NCI-H2107 (cell line): ENCODE data around the gene PTPRT.

Experiments used
- DNase-seq: peaks from one replicate; lab custom pipeline; 2025; lab: John Stamatoyannopoulos, UW

PTPRT gene

DNA sequence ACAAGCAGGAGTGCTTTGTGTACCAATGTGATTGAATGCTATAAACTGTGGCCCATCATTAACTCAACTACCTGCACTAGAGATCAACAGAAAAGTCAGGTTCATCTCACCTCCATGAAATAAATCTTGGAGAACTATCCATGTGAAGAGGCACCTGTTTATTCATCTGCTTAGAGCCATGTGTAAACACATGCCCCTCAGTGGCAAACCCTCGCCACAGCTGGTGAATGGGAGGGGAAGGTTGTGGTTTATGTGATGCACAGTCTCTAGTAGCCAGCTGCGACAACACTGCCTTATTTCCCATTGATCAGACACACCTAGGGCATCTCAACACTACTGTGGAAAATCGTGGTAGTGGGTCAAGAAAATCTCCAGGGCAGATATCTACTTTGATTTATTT is 640.2 kb downstream of the PTPRT start:
- DNase-seq: no peak

- DNase-seq: no peak
Measured at GRCh38 chr20:42544926-42545325, 644.8 kb downstream of the PTPRT start.

DNA sequence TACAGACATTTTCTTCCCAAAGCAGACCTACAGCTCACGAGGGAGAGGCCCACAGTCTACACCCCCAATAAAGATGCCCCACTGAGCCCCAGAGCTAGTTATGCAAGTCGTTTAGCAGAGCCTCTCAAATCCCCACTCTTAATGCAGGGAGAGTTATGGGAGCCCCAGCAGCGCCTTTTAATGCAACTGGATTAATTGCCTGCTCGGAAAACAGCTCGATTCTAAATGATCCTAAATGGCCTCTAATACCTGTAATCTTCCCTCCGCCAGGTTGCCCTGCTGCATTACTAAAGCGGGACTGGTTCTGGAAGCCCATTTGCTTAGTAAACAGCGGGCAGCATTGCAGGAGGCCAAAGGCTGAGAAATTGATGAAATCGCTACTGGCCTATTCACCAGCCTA is 656.9 kb downstream of the PTPRT start:
- DNase-seq: no peak

DNA sequence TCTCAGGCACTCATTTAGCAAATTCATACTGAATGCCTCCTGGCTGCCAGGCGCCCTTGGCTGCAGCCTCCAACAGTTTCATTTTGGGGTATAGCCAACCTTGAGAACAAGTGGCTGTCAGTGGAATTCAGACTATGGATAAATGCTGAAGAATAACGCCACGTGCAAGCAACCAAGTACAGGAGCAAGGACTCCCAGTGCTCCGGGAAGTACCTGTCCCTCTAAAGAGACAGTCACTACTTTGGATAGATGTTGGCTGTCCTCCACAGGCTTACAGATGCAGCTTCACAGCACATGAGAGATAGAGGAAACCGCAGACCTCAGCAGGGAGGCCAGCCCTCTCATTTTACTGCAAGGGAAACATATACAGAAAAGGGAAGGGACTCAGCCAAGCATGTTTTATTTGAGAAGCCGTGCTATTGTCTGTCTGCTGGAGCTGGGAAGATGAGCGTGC is 658.2 kb downstream of the PTPRT start:
- DNase-seq: no peak

DNA sequence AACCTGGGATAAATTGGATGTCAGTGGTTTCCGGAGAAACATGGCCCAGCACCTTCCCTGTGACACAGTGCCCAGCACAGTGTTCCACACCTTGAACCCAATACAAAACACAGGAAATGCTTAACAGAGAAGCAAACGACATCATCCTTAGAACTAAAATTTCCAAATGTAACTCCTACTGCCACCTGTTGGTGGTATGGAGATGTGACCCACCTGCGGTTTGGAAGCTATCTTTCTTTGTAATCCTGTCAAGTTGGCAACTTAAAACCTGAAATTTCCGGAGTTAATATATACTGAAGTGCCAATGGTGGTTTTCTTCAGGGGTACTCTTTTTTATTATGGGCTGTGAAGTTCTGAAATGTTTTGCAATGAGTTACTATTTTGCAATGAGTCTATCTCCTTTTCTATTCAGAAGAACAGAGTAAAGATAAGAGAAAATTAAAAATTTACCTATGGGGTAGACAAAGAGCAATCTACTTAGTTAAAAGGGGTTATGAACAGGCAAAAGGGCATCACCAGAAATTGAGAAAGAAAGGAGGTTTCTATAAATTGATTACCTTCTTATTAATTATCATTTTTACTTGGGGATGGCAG is 658.8 kb downstream of the PTPRT start:
- no peak for DNase-seq

DNA sequence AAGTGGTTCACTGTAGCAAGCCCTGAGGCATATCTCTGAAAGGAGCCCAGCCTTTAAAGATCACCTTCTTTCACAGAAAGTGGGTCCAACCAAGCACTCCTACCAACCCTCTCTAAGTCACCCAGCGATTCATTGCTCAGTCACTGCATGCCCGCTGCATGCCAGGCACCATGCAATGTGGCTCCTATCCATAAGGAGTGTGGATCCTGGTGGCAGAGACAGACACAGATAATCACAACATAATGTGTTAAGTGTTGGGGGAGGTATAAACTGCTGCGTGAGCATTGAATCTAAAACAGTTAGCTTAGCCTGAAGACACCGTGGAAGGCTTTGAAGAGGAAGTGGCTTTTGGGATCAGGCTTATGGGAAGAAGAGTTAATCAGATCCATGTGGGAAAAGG is 659.5 kb downstream of the PTPRT start:
- no peak for DNase-seq

DNA sequence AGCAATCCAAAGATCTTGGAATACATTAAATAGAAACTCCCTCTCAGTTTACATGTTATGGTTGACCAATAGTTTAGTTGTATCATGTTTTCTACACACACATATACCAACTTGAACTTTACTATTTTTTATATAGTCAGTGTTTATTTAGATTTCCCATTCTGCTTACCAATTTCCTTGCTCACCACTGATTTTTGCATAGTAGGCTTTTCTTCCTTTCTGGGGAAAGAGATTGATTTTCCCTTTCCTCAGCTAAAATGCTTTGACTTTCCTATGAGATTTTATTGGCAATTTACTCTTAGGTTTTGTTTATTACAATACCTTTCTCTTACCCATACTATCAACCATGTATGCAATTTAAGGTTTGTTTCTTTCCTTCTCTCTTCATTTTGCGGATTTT is 665.6 kb downstream of the PTPRT start:
- no peak for DNase-seq

- no peak for DNase-seq
Measured at GRCh38 chr20:42516692-42517091, 673.0 kb downstream of the PTPRT start.

DNA sequence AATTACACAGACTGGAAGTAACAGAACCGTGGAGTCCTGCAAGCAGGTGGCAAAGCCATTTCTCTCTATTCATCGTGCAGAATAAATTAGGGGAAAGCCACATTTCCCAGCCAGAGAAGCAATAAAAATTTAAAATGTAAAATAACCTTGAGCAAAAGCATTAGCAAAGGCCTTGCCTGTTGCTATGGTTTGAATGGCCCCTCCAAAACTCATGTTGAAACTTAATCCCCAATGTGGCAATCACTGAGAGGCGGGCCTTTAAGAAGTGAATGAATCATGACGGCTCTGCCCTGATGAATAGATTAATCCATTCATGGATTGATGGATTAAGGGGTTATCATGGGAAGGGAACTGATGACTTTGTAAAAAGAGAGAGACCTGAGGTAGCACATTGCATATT is 679.0 kb downstream of the PTPRT start:
- DNase-seq: no peak

DNA sequence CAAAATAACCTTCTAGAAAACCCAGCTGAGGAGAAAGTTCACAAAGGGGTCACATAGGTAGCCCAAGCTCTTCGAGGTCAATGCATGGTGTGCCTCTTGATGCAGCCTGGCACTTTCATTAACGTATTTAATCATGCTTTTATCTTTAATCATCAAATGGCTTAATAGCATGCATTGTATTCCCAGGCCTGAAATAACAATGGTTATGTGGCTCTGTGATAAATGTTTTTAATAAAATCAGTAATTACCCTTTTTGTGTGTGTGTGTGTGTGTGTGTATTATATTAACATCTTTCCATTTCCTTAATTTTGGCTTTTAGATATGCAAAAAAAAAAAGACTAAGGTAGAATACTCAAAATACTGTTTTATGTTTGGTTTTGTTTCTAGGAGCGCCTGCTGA is 681.8 kb downstream of the PTPRT start:
- no peak for DNase-seq

GRCh38 chr20:42506397-42506796 is 683.3 kb downstream of the PTPRT start:
- no peak for DNase-seq

DNA sequence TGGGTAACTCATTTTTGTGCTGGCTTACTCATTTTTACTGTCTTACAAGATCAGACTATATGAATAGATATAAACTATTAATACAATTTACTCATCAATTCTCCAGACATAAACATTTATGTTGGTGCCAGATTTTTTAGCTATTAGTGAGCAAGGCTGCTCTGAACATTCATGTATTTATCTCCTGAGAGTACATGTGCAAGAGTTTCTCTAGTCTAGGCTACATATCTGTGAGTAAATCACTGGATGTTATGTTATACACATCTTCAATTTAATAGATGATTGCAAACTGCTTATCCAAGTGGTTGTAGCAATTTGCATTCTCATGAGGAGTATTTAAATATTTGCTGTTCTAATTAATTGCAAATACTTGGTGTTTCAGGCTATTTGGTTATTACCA is 687.1 kb downstream of the PTPRT start:
- DNase-seq: no peak

DNA sequence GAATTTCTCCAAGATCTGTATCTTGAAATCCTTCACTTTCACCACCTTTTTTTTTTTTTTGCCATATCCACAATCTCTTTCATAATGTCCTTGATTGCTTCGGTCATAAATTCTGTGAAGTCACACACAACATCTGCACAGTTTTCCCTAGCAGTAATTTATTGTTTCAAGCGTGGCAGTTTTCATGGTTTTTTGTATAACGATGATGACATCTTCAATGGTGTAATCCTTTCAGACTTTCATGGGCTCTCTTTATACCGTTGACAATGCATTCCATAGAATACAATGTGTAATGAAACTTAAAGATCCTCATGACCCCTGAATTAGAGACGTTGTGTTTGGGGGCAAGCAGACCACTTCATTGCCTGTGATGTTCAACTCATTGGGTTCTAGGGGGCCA is 693.1 kb downstream of the PTPRT start:
- DNase-seq: no peak

- DNase-seq: no peak
Measured at GRCh38 chr20:42494290-42494689, 695.4 kb downstream of the PTPRT start.

- no peak for DNase-seq
Measured at GRCh38 chr20:42493001-42493400, 696.7 kb downstream of the PTPRT start.

DNA sequence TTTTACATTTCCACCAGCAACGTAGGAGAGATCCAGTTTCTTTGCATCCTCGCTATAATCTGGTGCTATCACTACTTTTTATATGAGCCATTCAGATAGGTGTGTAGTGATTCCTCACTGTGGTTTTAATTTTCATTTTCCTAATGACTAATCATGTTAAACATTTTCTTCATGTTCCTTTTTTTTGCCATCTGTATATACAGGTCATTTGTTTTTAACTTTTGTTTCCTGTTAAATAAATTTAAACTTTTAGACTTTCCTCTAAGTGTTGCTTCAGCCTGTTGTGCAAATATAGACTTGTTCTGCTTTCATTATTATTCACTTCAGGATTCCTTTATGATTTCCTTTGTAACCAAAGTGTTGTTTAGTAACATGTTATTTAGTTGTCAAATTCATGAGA is 697.4 kb downstream of the PTPRT start:
- no peak for DNase-seq

DNA sequence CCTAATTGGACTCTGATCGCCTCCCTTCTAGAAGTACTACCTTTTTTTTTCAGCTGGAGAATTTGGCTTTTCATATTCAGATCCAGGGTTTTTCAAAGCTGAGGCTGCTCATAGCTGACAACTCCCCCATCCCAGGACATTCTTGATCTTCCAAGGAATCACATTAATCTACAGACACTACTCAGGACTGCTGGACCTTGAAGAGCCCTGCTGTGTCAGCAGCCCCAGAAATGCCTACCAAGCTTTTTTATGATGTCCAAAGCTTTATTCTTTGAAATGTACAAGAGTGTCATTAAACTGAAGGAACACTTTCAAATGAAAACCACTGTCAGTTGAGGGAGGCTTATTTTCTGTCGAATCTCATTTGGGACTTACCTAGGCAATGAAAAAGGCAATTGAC is 704.1 kb downstream of the PTPRT start:
- no peak for DNase-seq

DNA sequence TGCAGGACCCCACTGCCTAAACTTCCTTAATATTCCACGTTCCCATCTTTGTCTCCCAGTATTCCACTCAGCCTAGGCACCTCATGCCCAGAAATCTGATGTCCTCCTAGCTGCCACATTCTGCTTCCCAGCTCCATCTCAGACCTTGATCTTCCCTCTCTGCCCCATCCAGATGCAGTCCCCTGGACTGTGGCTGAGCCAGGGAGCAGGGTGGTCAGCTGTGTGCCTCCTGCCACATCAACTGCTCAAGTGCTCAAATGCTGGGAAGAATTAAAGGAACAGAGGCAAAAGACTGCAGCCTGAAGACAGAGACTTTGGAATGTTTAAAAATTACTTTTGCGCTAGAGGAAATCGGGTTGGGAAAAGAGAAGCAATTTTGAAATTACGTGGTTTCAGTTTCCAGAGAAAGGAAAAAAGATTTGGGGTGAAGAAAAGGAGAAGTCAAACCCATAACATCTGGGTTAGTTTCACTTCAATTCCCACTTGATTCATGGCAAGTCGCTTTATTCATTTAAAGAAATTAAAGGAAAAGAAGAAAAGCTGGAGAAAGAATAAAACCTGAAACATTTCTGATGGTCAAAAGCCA is 704.8 kb downstream of the PTPRT start:
- DNase-seq: no peak

DNA sequence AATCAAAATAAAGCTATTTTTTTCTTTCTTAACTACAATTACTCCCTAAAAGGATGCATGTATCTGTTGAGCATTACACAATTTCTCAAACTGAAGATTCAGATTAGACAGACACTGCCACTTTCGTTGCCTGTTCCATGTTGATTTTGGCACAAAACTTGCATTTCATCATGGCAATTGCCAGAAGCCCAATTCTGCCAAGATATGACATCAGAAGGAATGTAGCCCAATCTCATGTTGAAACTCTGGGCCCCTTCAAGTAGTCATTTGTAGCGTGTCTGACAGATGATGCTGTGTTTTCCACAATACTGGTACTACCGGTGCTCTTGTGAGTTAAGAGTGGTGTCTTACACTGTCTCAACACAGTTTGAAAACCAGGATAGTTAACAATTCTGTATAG is 705.4 kb downstream of the PTPRT start:
- no peak for DNase-seq

DNA sequence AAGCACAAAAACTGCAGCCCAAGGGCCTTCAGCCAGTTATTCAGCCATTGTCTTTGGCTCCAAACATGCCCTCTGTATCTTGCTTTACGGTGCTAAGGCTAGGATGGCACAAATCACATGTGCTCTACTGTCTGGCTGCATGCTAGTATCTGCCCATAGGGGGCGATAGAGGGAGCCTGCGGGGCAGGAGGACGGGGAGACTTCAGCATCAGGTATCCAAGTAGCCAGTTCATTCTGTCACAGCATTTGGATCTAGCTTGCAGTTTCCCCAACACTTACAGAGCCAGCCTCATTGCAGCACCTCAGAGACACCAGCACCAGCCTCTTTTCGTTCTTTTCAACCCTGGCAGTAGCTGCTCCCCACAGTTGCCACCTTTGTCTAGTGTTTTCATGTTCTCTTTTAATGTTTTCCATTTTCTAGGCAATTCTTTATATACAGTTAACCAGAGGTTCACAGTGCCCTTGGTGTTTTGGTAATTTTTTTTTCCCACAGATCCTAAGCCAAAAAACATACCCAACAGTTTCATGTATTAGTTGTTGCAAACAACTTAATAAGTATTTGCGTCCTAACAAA is 705.9 kb downstream of the PTPRT start:
- DNase-seq: no peak

DNA sequence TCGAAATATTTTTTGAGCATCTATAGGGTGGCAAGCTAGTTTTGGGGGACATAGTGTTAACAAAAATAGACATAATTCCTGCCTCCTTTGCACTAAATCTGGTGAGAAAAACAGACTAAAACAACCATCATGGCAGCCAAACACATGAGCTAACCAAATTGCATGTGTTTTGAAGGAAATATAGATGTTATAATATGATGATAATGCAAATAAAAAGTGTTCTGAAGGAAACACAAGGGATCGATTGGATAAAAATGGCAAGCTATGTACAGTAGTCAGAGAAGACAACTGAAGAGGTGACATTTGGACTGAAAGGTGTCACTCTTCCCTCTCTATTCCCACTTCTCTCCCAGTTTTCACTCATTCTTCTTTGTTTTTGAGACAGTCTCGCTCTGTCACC is 706.9 kb downstream of the PTPRT start:
- no peak for DNase-seq

DNA sequence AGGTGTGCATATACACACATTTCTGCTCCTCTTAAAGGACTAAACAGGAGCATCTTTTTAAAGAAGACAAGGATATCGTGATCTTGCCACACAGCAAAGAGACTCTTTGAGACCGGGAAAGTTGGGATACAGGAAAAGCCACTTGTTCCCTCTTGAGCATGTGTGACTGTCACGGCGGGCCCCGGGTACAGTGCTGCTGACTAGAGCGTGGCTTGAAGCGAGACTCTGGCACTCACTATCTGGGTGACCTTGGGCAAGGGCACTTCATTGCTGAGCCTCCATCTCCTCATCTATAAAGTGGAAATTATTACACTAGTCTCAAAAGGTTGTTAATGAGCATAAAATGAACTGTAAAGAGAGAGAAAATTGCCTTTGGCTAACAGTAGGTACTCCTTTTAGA is 713.9 kb downstream of the PTPRT start:
- DNase-seq: no peak

DNA sequence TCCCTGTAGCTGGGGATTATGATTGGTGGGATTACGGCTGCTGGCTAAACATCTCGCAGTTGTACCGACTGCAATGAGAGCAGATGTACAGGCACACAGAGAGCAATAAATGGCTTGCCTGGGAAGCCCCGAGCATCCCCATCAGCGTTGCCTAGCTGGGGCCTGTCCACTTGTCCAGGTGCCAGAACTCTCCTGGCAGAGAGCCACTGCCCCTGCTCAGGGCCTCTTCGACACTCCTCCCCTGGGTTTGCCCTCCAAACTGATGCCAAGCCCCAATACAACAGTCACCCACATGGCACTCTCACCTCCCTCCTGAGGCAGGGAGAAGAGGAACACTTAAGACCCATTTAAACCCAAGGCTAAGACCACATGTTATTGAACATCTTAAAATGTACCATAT is 715.1 kb downstream of the PTPRT start:
- DNase-seq: no peak

DNA sequence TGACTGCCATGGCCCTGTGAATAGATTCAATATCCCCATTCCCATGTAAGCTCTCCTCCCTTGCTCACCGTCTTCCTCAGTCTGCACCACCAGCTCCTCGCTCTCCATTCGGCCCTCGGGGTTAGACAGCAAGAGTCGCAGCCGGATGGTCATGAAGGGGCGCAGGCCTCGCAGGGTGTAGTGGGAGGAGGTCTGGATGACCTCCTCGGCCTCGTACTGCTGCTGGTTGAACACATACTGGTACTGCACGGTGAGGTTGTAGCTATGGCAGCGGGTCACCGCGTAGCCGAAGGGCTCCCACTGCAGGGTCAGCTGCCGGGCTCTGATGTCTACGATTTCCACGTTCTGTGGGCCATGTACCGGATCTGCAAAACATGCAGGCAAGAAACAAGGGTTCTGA is 717.5 kb downstream of the PTPRT start:
- no peak for DNase-seq
